Mesenchymal stem cell (in vitro differentiated cells and primary cell): ENCODE data around the gene DCST2.

ENCODE experiments used
- DNase-seq: peaks from one replicate; pipeline ENCODE4 v3.0.0-alpha.2; 2013
- H2AFZ ChIP-seq: one replicate; pipeline ENCODE4 v1.6.1; 2013; ENCODE audit warnings: low read depth, mild to moderate bottlenecking, control low read depth, inconsistent platforms, low read length, moderate library complexity
- H2AK5ac ChIP-seq: 2 replicates; pipeline ENCODE4 v1.6.1; 2013; ENCODE audit warnings: low read length, moderate library complexity, mild to moderate bottlenecking, inconsistent platforms; ENCODE audit not compliant: severe bottlenecking
- H2BK120ac ChIP-seq: one replicate; pipeline ENCODE4 v1.6.1; 2013; ENCODE audit warnings: low read depth, mild to moderate bottlenecking, inconsistent platforms, low read length, moderate library complexity
- H2BK12ac ChIP-seq, 2 experiments: one replicate each; pipeline ENCODE4 v1.6.1; 2013; ENCODE audit warnings: inconsistent platforms in 2 of 2, low read length in 2 of 2, mild to moderate bottlenecking in 2 of 2, moderate library complexity in 2 of 2, control low read depth in 1 of 2
- H2BK15ac ChIP-seq: one replicate; pipeline ENCODE4 v1.6.1; 2013; ENCODE audit warnings: mild to moderate bottlenecking, low read depth, inconsistent platforms; ENCODE audit not compliant: poor library complexity, severe bottlenecking
- H2BK5ac ChIP-seq: 2 replicates; pipeline ENCODE4 v1.6.1; 2013; ENCODE audit warnings: low read depth, mild to moderate bottlenecking, low read length, control low read depth, inconsistent platforms; ENCODE audit not compliant: poor library complexity, severe bottlenecking
- H3K14ac ChIP-seq, 2 experiments: one replicate each; pipeline ENCODE4 v1.6.1; 2013; ENCODE audit warnings: inconsistent platforms in 2 of 2, low read length in 2 of 2, control low read depth in 1 of 2, mild to moderate bottlenecking in 1 of 2, moderate library complexity in 1 of 2
- H3K18ac ChIP-seq, 2 experiments: one replicate each; pipeline ENCODE4 v1.6.1; 2013; ENCODE audit warnings: inconsistent platforms in 2 of 2, low read length in 2 of 2, control low read depth in 1 of 2, low read depth in 1 of 2, mild to moderate bottlenecking in 1 of 2
- H3K23ac ChIP-seq, 2 experiments: one replicate each; pipeline ENCODE4 v1.6.1; 2013; ENCODE audit warnings: inconsistent platforms in 2 of 2, low read length in 2 of 2, mild to moderate bottlenecking in 2 of 2, moderate library complexity in 2 of 2, control low read depth in 1 of 2
- H3K27ac ChIP-seq: 2 replicates; pipeline ENCODE4 v1.5.1; 2013; ENCODE audit warnings: mild to moderate bottlenecking, moderate library complexity, low read length, control low read depth, inconsistent platforms; ENCODE audit not compliant: poor library complexity, severe bottlenecking
- H3K27me3 ChIP-seq, 2 experiments: 2 replicates each; pipeline versions ENCODE4 v1.6.1 to v1.7.0; 2013; ENCODE audit warnings: low read length in 2 of 2, mild to moderate bottlenecking in 2 of 2, moderate library complexity in 2 of 2, control low read depth in 1 of 2, inconsistent platforms in 1 of 2; ENCODE audit not compliant: control insufficient read depth in 1 of 2, insufficient read depth in 1 of 2
- H3K36me3 ChIP-seq, 2 experiments: 2 replicates each; pipeline versions ENCODE4 v1.6.1 to v1.7.0; 2013; ENCODE audit warnings: low read length in 2 of 2, control low read depth in 1 of 2, inconsistent platforms in 1 of 2, low read depth in 1 of 2, mild to moderate bottlenecking in 1 of 2; ENCODE audit not compliant: insufficient read depth in 2 of 2, control insufficient read depth in 1 of 2
- H3K4ac ChIP-seq, 2 experiments: one replicate each; pipeline ENCODE4 v1.6.1; 2013; ENCODE audit warnings: inconsistent platforms in 2 of 2, low read length in 2 of 2, mild to moderate bottlenecking in 2 of 2, moderate library complexity in 2 of 2, control low read depth in 1 of 2, low read depth in 1 of 2
- H3K4me1 ChIP-seq: 2 replicates; pipeline ENCODE4 v1.6.1; 2013; ENCODE audit warnings: low read depth, low read length, control low read depth; ENCODE audit not compliant: control insufficient read depth, insufficient read depth
- H3K4me2 ChIP-seq: 2 replicates; pipeline ENCODE4 v1.6.1; 2013; ENCODE audit warnings: low read length, mild to moderate bottlenecking, inconsistent platforms; ENCODE audit not compliant: poor library complexity, severe bottlenecking
- H3K4me3 ChIP-seq, 2 experiments: 2 replicates each; pipeline versions ENCODE4 v1.5.1 to v1.7.0; 2013; ENCODE audit warnings: low read length in 2 of 2, mild to moderate bottlenecking in 2 of 2, control low read depth in 1 of 2, low read depth in 1 of 2; ENCODE audit not compliant: insufficient read depth in 1 of 2
- H3K79me1 ChIP-seq: replicated peaks from 2 replicates; pipeline ENCODE4 v1.6.1; 2013; ENCODE audit warnings: mild to moderate bottlenecking, control low read depth, low read length, inconsistent platforms; ENCODE audit not compliant: poor library complexity, severe bottlenecking
- H3K9ac ChIP-seq: 2 replicates; pipeline ENCODE4 v1.7.0; 2013; ENCODE audit warnings: mild to moderate bottlenecking, low read length, moderate library complexity
- H3K9me3 ChIP-seq: 2 replicates; pipeline ENCODE4 v1.7.0; 2013; ENCODE audit warnings: mild to moderate bottlenecking, low read length; ENCODE audit not compliant: control insufficient read depth
- H4K8ac ChIP-seq: one replicate; pipeline ENCODE4 v1.6.1; 2013; ENCODE audit warnings: inconsistent platforms, mild to moderate bottlenecking, low read length, moderate library complexity
- H4K91ac ChIP-seq: one replicate; pipeline ENCODE4 v1.6.1; 2013; ENCODE audit warnings: mild to moderate bottlenecking, low read length, inconsistent platforms
- WGBS: methylation state at CpG from one replicate; pipeline ENCODE4 v1.1.7; 2013; ENCODE audit warnings: mixed read lengths; 5-methylcytosine and 5-hydroxymethylcytosine counted together

Gene DCST2

GRCh38 chr1:155081472-155082300 lies 48.1 kb upstream of the DCST2 start:
- Histone ChIP-seq H3K4me3 (peak overlapping the region; percentile 32 to 61), H3K18ac (peak overlapping the region in 1 of 2 experiments; percentile 76), H3K4me2 (peak overlapping the region; percentile 41), H2BK15ac (no peak overlapping the region), H2AFZ (no peak overlapping the region), H3K9ac (no peak overlapping the region), H3K27me3 (peaks cover 57 to 65% of the 10 kb centered on the region in 2 experiments), H3K4me1 (peaks cover 64% of the 10 kb centered on the region), H3K79me1 (no peaks in the 10 kb centered on the region), H3K14ac (peak overlapping the region in 1 of 2 experiments; percentile 4), H3K36me3 (peaks cover 0 to 4% of the 10 kb centered on the region in 2 experiments), H2AK5ac (no peak overlapping the region), H4K91ac (no peak overlapping the region), H3K4ac (no peak overlapping the region), H3K23ac (peak overlapping the region in 1 of 2 experiments; percentile 91), H2BK12ac (no peak overlapping the region), H4K8ac (no peak overlapping the region), H2BK120ac (no peak overlapping the region), H3K9me3 (no peaks in the 10 kb centered on the region), H3K27ac (no peak overlapping the region), H2BK5ac (no peak overlapping the region)
- DNase-seq: no peak
- 2% methylated on average over 28 of the region's 68 CpGs for WGBS

GRCh38 chr1:155080312-155081228 lies 47.0 kb upstream of the DCST2 start:
- H2AK5ac ChIP-seq: no peak overlapping the region
- peaks cover 57 to 65% of the 10 kb centered on the region in 2 experiments for H3K27me3 ChIP-seq
- H3K9ac ChIP-seq: no peak overlapping the region
- peak overlapping the region; percentile 12 for H2BK15ac ChIP-seq
- peak overlapping the region in 1 of 2 experiments; percentile 40 for H3K4ac ChIP-seq
- H2AFZ ChIP-seq: no peak overlapping the region
- H3K36me3 ChIP-seq: no peaks in the 10 kb centered on the region
- H3K4me3 ChIP-seq: no peak overlapping the region
- H3K23ac ChIP-seq: peak overlapping the region in 1 of 2 experiments; percentile 85
- DNase-seq: peak; percentile 35
- peak overlapping the region; percentile 12 for H3K4me2 ChIP-seq
- H3K79me1 ChIP-seq: no peaks in the 10 kb centered on the region
- H4K91ac ChIP-seq: no peak overlapping the region
- H2BK12ac ChIP-seq: no peak overlapping the region
- WGBS: 1% methylated on average over 54 of the region's 71 CpGs
- no peak overlapping the region for H2BK5ac ChIP-seq
- H3K27ac ChIP-seq: no peak overlapping the region
- H3K18ac ChIP-seq: no peak overlapping the region
- peaks cover 53% of the 10 kb centered on the region for H3K4me1 ChIP-seq
- no peak overlapping the region for H2BK120ac ChIP-seq
- no peak overlapping the region for H3K14ac ChIP-seq
- H3K9me3 ChIP-seq: no peaks in the 10 kb centered on the region
- H4K8ac ChIP-seq: no peak overlapping the region

- Histone ChIP-seq H3K79me1 (no peaks in the 10 kb centered on the region), H3K4ac (no peak overlapping the region), H3K36me3 (no peaks in the 10 kb centered on the region), H2AK5ac (no peak overlapping the region), H3K4me3 (peak overlapping the region; percentile 11 to 63), H2AFZ (no peak overlapping the region), H3K9me3 (no peaks in the 10 kb centered on the region), H2BK15ac (peak overlapping the region; percentile 31), H2BK12ac (peak overlapping the region in 1 of 2 experiments; percentile 29), H3K14ac (no peak overlapping the region), H4K91ac (peak overlapping the region; percentile 18), H3K23ac (peak overlapping the region in 1 of 2 experiments; percentile 90), H3K9ac (no peak overlapping the region), H3K4me2 (peak overlapping the region; percentile 60), H3K4me1 (peaks cover 51% of the 10 kb centered on the region), H4K8ac (no peak overlapping the region), H3K27ac (no peak overlapping the region), H3K27me3 (peaks cover 66 to 73% of the 10 kb centered on the region in 2 experiments), H2BK5ac (peak overlapping the region; percentile 26), H2BK120ac (no peak overlapping the region), H3K18ac (peak overlapping the region in 1 of 2 experiments; percentile 53)
- peak; percentile 27 for DNase-seq
- 2% methylated on average over 42 of the region's 67 CpGs for WGBS
Observed at GRCh38 chr1:155079487-155080311, 46.1 kb upstream of the DCST2 start.
